ENCODE results near the gene SIGLEC11.
"Not testable (repeated sequence)": the region's sequence is repeated elsewhere in the genome, so short reads cannot be mapped to it uniquely, and the experiment has no call there.

The SIGLEC11 gene

DNA sequence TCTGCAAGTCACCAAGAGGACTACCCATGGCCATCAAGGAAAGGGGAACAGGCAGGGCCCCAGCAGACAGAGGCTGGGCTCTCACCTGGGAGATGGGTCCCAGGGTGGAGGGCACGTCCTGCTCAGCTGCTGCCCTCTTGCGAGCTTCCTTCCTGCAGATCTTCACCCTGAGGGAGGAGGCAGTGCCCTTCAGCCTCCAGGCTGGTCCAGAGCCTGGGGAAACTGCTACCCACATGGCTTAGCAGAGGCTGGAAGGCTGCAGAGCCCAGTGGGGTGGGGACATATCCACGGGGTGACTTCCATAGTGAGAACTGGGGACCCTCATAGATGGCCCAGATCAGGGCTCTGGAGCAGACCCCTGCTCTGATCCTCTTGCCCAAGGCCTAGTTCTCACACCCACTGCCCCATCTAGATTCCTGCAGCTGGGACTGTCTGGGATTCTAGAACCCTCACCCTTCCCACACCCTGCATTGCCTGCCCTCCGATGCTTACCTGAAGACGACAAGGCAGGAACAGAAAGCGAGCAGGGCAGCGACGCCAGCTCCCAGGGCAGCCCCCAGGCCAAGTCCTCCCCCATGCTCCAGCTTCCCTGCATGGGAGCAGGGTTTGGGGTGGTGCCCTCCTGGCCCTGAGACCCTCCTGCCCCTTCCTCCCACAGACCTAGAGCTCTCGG is 9.0 kb downstream of the SIGLEC11 start:
- DNase-seq (ENCODE audit: low read depth in 2 of 2): no peak

DNA sequence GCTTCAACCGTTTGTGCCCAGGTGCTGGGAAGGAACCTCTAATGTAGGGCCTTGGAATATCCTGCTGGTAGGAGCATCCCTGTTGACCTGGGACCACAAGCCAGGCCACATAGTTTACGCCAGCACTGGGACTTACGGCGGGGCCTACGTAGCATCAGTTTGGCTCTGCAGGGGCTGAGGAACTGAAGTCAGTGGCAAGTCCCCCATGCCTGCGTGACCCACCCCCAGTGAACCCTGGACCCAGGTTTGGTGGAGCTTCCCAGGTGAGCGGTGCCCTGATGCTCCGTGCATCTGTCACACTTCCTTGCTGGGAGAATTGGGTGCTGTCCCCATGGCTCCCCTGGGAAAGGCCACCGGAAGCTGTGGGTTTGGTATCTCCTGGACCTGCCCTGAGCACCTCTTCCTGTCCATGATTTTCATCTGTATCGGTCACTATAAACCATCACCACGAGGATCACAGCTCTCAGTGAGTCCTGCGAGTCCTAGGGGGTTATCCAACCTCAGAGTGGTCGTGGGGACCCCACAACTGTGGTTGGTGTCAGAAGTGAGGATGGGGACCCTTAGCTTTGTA is 9.9 kb downstream of the SIGLEC11 start:
- no peak for DNase-seq (ENCODE audit: low read depth in 2 of 2)

DNA sequence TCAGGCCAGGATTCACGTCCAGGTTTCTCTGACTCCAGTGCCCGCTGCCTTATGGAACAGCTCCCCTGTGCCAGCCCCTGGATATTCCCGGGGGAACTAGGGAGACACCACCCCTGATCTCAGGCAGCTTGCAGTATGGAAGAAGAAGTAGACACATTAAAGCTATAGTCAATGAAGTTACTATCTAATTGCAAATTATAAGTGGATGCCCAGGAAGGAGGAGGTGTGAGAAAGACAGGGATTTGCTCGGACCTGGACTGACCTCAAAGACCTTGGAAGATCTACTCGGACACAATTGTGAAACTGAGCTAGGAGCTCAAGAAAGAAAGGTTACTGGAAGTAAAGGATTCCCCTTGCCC is 10.4 kb downstream of the SIGLEC11 start:
- DNase-seq (ENCODE audit: low read depth in 2 of 2): no peak

DNA sequence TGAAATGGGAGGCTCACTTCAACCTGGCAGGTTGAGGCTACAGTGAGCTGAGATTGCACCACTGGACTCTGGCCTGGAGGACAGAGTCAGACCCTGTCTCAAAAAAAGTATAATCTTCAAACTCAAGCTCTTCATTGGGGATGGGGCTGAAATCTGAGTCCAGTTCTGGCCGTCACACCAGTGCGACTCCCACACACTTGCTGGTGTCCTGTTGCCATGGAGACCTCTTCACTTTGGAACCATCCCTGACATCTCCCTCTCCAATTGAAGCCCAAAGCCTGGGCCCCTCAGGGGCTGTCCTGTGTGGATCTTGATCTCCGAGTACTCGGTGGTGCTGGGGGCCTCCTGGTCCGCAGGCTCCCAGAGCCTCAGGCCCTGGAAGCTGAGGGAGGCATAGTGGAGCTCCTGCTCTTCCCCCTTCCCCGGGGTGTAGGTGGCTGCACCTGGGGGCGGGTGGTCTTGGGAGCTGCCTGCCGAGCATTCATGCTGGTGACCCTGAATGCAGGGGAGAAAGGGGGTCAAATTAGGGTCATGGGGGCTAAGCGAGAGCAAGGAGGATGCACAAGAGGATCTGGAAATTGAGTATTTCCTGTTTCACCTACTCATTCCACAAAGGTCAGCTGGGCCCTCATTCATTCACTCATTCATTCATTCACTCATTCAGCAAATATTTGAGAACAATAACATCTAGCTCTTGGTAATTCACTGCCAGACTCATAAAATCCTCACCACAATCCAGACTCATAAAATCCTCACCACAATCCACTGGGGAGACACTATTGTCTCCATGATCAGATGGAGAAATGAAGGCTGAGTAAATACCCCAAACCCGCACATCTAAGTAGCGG is 11.0 kb downstream of the SIGLEC11 start:
- DNase-seq (ENCODE audit: low read depth in 2 of 2): no peak

DNA sequence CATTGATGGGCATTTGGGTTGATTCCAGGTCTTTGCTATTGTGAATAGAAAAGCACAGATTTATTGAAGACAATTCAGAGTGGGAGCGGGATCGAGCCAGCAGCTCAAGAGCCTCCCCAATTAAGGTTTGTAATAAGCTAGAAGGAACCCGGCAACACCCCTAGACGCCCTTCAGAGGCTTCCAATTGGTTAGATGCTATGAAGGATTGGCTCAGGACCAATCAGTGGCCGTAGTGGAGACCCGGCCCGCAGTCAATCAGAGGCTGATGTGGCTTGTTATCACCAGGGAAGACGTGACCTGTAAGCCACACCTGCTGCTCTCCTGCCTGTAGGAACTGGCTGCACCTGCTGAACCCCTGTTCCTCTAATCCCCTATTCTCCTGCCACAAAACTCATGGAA is 14.6 kb downstream of the SIGLEC11 start:
- DNase-seq (ENCODE audit: low read depth in 2 of 2): no peak

DNA sequence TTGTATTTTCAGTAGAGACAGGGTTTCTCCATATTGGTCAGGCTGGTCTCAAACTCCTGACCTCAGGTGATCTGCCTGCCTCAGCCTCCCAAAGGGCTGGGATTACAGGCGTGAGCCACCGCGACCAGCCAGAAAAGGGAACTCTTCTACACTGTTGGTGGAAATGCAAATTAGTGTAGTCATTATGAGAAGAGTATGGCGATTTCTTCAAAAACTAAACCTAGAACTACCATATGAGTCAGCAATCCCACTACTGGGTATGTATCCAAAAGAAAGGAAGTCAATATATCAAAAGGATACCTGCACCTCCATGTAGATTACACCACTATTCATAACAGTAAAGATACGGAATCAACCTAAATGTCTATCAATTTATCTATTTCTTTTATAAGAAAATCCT is 16.4 kb downstream of the SIGLEC11 start:
- DNase-seq (ENCODE audit: low read depth in 2 of 2): not testable (repeated sequence)

DNA sequence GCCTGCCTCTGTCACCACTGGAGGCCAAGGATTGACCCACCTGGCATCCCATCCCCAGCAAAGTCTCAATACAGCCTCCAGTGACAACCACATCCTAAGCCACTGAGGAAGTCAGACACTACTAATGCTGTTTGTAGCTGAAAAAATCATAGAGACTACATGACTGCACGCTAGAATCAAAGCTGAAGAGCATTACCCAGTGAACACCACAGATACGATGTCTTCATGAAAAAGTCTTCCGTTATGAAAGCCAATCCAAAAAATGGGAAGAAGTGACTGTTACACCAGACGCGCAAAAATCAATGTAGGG is 20.5 kb downstream of the SIGLEC11 start:
- DNase-seq (ENCODE audit: low read depth in 2 of 2): no peak

DNA sequence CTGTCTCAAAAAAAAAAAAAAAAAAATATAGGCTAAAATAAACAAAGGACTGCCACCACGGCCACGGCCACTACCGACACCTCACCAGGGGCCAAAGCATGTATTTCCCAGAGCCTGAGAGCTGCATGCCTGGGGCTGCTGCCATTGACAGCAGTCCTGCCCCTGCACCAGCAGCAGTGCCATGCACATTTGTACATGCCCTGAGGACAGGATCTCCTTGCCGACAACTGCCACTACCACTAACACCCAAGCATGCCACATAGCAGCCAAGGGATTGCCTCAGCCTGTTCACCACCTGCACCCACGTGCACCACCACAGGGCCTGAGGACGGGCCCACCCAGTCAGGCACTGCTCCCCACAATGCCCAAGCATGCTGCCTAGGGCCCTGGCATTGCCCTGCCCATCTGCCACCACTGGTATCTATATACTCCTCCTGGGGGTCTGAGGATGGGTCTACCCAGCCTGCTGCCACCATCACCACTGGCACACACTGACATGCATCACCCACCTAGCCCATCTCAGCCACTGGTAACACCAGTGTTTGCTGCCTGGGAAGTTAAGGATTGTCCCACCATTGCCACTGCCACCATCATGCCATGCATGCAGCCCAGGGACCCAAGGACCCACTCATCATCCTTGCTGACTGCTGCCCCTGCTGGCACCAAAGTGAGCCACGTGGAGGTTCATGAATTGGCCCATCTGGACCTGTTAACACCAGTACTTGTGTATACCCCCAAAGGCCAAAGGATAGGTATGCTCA is 21.1 kb downstream of the SIGLEC11 start:
- no peak for DNase-seq (ENCODE audit: low read depth in 2 of 2)

DNA sequence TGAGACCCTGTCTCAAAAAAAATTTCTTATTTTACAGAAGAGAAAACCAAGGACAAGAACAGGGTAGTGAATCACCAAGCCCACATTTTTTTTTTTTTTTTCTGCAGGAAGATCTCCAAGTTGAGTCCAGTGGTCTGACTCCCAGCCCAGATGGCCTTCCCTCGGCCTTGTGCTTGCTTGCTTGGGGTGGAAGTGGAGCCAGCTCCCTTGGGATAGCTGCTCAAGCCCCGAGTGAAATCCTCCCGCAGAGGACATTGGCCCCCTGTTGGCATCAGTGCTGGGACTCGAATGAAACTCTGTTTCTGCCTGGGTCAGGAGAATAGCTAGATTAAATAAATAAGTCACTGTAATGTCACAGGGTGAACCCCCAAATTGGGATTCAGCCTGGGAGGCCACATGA is 22.3 kb downstream of the SIGLEC11 start:
- no peak for DNase-seq (ENCODE audit: low read depth in 2 of 2)

DNA sequence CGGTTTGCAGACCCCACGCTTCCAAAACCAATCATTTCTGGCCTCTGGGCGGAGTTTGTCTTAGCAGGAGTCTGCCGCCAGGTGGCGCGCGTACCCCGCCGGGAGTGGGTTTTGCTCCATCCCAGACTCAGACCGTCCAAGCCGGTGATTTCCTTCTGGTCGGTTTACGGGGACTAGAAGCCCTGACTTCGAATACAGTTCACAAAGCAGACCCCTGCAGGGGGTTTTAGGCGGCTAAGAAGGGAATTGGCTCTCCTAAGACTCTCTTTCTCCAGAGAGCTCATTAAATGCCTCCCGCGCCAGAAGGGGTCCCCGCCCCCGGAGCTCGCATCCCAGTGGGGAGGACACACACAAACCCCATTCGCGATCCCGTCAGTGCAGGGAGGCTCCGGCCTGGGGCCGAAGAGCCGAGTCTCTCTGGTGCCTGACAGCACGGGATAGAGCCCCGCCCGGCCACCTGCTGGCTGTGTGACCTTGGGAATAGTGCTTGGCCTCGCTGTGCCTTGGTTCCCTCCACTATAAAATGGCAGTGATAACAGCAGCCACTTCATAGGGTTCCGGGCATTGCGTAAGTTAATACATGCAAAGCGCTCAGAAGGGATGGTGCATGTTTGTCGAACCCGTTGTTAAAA is 23.1 kb downstream of the SIGLEC11 start:
- DNase-seq (ENCODE audit: low read depth in 2 of 2): peak; percentile 62 to 68

DNA sequence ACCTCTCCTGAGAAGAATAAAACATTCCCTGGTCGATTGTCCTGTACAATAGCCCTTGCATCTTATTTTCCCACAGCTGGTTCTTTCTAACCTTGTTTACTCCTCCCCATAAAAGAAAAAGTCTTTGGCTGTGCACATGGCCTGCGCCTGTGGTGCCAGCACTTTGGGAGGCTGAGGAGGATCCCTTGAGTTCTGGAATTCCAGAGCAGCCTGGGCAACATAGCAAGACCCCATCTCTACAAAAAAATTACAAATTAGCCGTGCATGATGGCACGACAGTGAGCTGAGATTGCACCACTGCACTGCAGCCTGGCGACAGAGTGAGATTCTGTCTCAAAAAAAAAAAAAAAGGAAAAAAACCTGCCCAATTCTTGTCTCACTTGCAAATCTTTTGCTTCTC is 24.4 kb downstream of the SIGLEC11 start:
- DNase-seq (ENCODE audit: low read depth in 2 of 2): no peak

DNA sequence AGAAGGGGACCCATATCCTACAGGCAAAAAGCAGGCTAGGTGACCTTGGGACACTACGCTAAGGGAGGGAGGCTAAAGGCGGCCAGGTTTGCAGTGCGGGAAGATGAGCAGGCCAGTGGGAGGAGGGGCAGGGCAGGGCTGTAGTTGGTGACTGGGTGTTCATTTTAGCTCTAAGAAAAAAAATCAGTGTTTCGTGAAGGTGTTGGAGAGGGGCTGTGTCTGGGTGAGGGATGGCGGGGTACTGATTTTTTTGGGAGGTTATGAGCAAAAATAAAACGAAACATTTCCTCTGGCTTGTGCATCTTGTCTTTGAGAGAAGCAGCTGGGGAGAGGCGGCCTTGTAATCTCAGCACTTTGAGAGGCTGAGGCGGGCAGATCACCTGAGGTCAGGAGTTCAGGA is 27.3 kb downstream of the SIGLEC11 start:
- DNase-seq (ENCODE audit: low read depth in 2 of 2): no peak

DNA sequence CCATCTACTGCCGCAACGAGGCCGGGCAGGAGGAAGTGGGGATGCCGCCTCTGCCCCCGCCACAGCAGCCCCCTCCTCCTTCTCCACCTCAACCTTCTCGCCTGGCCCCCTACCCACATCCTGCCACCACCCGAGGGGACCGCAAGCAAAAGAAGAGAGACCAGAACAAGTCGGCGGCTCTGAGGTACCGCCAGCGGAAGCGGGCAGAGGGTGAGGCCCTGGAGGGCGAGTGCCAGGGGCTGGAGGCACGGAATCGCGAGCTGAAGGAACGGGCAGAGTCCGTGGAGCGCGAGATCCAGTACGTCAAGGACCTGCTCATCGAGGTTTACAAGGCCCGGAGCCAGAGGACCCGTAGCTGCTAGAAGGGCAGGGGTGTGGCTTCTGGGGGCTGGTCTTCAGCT is 28.2 kb downstream of the SIGLEC11 start:
- no peak for DNase-seq (ENCODE audit: low read depth in 2 of 2)

DNA sequence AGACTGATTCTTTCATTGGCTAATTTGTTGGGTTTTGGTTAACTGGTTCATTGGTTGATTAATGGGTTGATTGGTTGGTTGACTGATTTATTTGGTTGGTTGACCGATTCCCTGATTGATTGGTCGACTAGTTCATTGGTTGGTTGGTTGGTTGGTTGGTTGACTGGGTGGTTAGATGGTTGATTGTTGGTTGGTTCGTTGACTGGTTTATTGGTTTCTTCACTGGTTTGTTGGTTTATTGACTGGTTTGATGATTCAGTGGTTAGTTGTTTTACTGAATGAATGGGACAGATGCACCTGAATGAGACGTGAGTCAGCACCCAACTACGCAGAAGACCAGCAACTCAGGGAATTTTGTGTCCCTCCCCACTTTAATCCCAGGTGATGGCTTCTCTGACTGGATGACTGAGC is 28.9 kb downstream of the SIGLEC11 start:
- no peak for DNase-seq (ENCODE audit: low read depth in 2 of 2)

DNA sequence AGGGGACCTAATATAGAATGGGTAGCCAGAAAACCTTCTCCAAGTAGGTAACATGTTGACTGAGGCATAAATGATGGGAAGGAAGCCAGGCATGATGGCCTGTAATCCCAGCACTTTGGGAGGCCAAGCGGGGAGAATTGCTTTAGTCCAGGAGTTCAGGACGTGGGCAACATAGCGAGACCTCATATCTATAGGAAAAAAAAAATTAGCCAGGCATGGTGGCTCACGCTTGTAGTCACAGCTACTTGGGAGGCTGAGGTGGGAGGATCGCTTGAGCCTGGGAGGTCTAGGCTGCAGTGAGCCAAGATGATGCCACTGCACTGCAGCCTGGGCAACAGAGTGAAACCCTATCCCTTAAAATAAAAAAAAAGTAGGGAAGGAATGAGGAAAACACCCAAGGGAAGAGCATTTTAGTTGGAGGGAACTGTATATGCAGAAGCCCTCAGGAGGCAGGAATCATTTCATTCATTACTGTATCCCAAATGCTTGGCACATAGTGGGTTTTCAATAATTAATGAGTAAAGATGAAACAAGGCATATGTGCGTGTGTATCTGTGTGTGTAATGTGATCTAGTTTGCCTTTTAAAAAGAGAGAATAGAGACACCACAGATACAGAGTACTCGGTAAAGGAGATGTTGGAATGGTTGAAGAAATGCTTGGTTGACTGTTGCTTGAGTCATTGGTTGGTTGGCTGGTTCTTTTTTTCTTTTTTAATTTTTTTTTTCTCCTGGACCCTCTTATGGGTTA is 29.5 kb downstream of the SIGLEC11 start:
- no peak for DNase-seq (ENCODE audit: low read depth in 2 of 2)

DNA sequence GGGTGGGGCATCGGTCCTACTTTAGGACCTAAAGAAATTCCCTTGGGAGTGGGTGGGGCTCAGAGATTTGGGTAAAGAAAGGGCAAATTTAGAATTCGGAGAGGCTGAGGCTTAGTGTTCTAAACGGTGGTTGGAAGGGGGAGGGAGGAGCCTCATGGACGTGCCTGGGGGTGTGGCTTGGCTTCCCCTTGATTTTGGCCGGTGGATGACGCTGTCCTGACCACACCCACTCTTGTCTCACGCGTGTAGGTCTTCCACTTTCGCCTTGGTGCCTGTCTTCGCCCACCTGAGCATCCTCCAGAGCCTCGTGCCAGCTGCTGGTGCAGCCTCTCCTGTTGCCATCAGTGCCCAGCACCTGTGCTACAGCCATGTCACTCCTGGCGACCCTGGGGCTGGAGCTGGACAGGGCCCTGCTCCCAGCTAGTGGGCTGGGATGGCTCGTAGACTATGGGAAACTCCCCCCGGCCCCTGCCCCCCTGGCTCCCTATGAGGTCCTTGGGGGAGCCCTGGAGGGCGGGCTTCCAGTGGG is 30.4 kb downstream of the SIGLEC11 start:
- no peak for DNase-seq (ENCODE audit: low read depth in 2 of 2)

DNA sequence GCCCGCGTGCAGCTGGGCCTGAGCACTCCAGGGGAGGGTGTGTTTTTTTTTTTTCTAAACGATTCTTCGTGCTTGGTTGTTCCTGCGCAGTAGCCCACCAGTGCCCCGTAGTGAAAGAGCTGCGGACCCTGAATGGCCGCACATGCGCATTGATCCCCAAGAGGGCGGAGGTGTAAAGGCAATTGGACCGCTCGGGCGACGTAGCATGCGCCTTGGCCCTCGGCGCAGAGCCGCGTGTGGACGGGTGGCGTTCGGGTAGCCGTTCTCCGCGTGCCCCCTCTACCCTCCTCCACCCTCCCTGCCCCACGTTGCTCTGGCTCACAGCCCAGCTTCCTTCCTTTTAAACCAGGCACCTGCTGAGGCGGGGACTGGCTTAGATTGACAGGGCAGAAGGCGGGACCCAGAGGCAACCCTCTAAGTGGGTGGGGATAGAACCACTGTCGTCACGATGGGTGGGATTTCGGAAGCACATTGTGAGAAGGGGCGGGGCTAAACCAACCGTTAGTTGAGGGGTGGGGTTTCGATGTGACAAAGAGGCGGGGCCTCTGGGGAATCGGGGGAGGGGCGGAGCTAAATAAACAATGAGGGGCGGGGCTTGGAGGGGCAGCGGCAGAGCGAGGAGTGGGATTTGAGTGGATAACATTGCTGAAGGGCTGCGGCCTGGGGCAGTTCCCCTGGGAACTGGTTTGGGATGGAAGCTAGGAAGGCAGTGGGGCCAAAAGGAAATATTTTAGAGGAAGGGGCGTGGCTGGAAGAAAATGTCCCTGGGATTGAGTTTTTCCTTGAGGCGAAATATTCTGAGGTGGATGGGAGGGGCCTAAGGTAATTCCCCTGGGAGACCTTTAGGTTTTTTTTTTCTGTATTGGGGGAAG is 31.1 kb downstream of the SIGLEC11 start:
- DNase-seq (ENCODE audit: low read depth in 2 of 2): peak; percentile 70 to 84

DNA sequence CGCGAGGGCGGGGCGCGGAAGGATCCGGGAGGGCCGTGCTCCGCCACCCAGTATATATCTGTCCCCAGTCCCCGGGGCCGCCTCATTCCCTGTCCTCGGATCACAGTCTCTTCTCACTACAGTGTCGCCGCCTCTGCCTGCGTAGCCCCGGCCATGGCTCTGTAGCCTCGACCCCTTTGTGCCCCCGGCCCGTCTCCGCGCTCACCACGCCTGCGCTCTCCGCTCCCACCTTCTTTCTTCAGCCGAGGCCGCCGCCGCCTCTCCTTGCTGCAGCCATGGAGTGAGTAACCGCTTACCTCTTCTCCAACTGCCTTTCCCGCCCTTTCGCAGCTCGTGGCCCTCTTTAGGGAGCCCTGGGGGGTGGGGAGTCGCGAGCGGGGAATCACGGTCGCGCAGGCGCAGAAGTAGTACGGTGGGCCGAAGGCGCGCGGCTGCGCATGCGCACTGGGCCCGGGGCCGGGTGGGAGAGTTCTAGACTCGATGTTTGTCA is 31.8 kb downstream of the SIGLEC11 start, which contains the start of the genes ATF5 and NUP62:
ATF5 (plus strand) TSS at position 85 of the 490 bp plus-strand sequence. CDS start 1,646 bp downstream, outside the sequence.
NUP62 (minus strand) TSS at position 384 of the 490 bp plus-strand sequence. CDS start 19,697 bp downstream, outside the sequence.
- DNase-seq (ENCODE audit: low read depth in 2 of 2): peak; percentile 82 to 87

DNA sequence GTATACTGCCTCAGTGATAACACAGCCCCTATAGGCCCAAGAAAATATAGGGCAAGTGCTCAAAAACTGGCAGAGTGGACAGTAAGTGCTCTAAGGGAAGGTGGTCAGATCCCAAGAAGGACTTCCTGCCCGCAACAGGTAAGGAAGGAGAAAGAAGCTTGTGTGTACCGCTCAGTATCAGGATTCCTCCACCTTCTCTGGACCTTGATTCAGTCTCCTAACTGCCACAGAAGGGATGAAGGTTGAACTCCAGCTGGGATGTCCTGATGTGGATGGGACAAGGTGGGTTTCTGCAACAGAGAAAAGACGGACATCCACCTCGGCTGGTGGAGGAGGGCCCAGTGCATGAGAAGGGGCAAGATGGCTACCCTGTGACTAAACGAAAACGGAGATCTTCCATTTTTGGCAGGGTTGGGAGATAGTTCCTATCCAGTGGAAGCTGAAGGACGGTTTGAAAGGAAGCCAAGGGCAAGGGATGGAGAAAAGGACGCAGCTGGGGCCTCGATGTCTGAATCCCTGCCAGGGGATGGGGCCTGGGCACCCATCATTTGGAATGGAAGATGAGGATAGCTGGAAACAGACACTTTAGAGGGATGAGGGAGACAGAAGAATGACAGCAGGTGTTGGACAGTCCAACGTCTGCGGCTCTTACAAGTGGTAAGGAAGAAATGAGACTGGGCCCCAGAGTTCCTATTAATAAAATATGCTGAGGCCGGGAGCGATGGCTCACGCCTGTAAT is 33.3 kb downstream of the SIGLEC11 start:
- DNase-seq (ENCODE audit: low read depth in 2 of 2): no peak
